HCT116 (cell line): ENCODE measurements around the gene LGI2. TPM values are rescaled to one million over a fixed set of nuclear protein-coding genes. Genes with fewer than 3 reads are reported as not detected.

Experiments
- ATAC-seq: fragments of 200-7000 bp; cut with Tn5 transposase; 2 replicates; pipeline ENCODE4 v1.9.1; 2020; ENCODE audit warnings: mild to moderate bottlenecking, moderate library complexity
- BruUV-seq: library from RNA; stranded (reverse); fragments of 400-500 nt; replicated peaks from 2 replicates; lab custom pipeline; 2021; lab: Mats Ljungman, UMichigan
- CTCF ChIA-PET: fragments of 300-600 bp; sonication (Branson Sonifier 250); formaldehyde crosslinking; loops from one replicate; lab custom pipeline; 2021; ENCODE audit warnings: antibody characterized with exemption; lab: Charles Lee
- POLR2A ChIA-PET: fragments of 300-600, 350-600 bp; sonication (Branson Sonifier 250); formaldehyde crosslinking; loops from one replicate; lab custom pipeline; 2021; ENCODE audit warnings: antibody characterized with exemption; lab: Charles Lee
- RAD21 ChIA-PET, 2 experiments: fragments of 300-600 bp; sonication (Branson Sonifier 250); formaldehyde crosslinking; loops; one replicate each; lab custom pipeline; 2023; ENCODE audit warnings: low total read pairs in 2 of 2; ENCODE audit not compliant: uncharacterized antibody in 2 of 2, unreplicated experiment in 2 of 2, low non-redundant PET in 1 of 2; lab: Charles Lee
- DNase-seq: peaks from one replicate; pipeline ENCODE4 v3.0.0-alpha.2; 2010; ENCODE audit warnings: low read depth, low spot score
- H2AFZ ChIP-seq: fragments of 200-600 bp; shearing (Covaris generic), sonication (generic); 2 replicates; pipeline ENCODE4 v1.6.1; 2017; ENCODE audit warnings: low read depth, mixed run types, mixed read lengths, antibody characterized with exemption, low read length; ENCODE audit not compliant: poor library complexity, severe bottlenecking
- H3K27ac ChIP-seq: 2 replicates; pipeline ENCODE4 v1.5.1; 2012; ENCODE audit warnings: low read depth, low read length
- H3K27me3 ChIP-seq: fragments of 200-600 bp; sonication (generic); 2 replicates; pipeline ENCODE4 v1.6.1; 2016; ENCODE audit warnings: mixed run types, low read length, mixed read lengths; ENCODE audit not compliant: insufficient read depth
- H3K36me3 ChIP-seq, 2 experiments: fragments of 200-500 bp in 1 of 2; fragments of 200-600 bp in 1 of 2; sonication (Bioruptor generic) in 1 of 2; sonication (generic) in 1 of 2; 2 replicates each; pipeline versions ENCODE4 v1.5.1 to v1.6.1; 2014 to 2016; ENCODE audit warnings: low read length in 2 of 2, inconsistent platforms in 1 of 2, mixed read lengths in 1 of 2, mixed run types in 1 of 2; ENCODE audit not compliant: insufficient read depth in 2 of 2, control insufficient read depth in 1 of 2
- H3K4me1 ChIP-seq, 2 experiments: fragments of 200-600 bp in 1 of 2; sonication (generic) in 1 of 2; 2 replicates each; pipeline versions ENCODE4 v1.5.1 to v1.6.1; 2012 to 2017; ENCODE audit warnings: low read length in 2 of 2, inconsistent platforms in 1 of 2, mild to moderate bottlenecking in 1 of 2, mixed read lengths in 1 of 2, mixed run types in 1 of 2, moderate library complexity in 1 of 2; ENCODE audit not compliant: insufficient read depth in 2 of 2, control insufficient read depth in 1 of 2
- H3K4me2 ChIP-seq: fragments of 200-600 bp; sonication (generic); 2 replicates; pipeline ENCODE4 v1.6.1; 2017; ENCODE audit warnings: mixed run types, low read length, mixed read lengths
- H3K4me3 ChIP-seq, 2 experiments: fragments of 200-600 bp in 1 of 2; sonication (generic) in 1 of 2; replicated peaks in 1 of 2; 2 replicates each; pipeline ENCODE4 v1.5.1; 2011 to 2016; ENCODE audit warnings: low read length in 2 of 2, control low read depth in 1 of 2, low read depth in 1 of 2, mild to moderate bottlenecking in 1 of 2, mixed read lengths in 1 of 2, mixed run types in 1 of 2
- H3K79me2 ChIP-seq: fragments of 200-600 bp; sonication (generic); 2 replicates; pipeline ENCODE4 v1.6.1; 2017; ENCODE audit warnings: mild to moderate bottlenecking, mixed run types, low read length, moderate library complexity, mixed read lengths; ENCODE audit not compliant: insufficient read depth
- H3K9ac ChIP-seq: fragments of 200-600 bp; sonication (generic); 2 replicates; pipeline ENCODE4 v1.6.1; 2016; ENCODE audit warnings: low read length, mixed read lengths
- H3K9me2 ChIP-seq: fragments of 200-600 bp; sonication (generic), shearing (Covaris generic); 2 replicates; pipeline ENCODE4 v1.6.1; 2017; ENCODE audit warnings: mixed run types, mild to moderate bottlenecking, moderate library complexity; ENCODE audit not compliant: insufficient read depth
- H3K9me3 ChIP-seq, 2 experiments: fragments of 200-500 bp in 1 of 2; fragments of 200-600 bp in 1 of 2; sonication (Bioruptor generic) in 1 of 2; sonication (generic) in 1 of 2; 2 replicates each; pipeline ENCODE4 v1.6.1; 2014 to 2017; ENCODE audit warnings: low read length in 2 of 2, mixed read lengths in 2 of 2, inconsistent platforms in 1 of 2, low read depth in 1 of 2, mild to moderate bottlenecking in 1 of 2, mixed run types in 1 of 2, moderate library complexity in 1 of 2; ENCODE audit not compliant: control insufficient read depth in 1 of 2, insufficient read depth in 1 of 2
- H4K20me1 ChIP-seq: fragments of 200-600 bp; sonication (generic), shearing (Covaris generic); 2 replicates; pipeline ENCODE4 v1.6.1; 2017; ENCODE audit warnings: mixed run types, mild to moderate bottlenecking, moderate library complexity; ENCODE audit not compliant: insufficient read depth
- ATF3 ChIP-seq: IDR thresholded peaks from 2 replicates; pipeline ENCODE4 v1.6.1; 2012
- EGR1 ChIP-seq: IDR thresholded peaks from 2 replicates; pipeline ENCODE4 v1.6.1; 2012; ENCODE audit warnings: low read depth
- ELF1 ChIP-seq: IDR thresholded peaks from 2 replicates; pipeline ENCODE4 v1.6.1; 2012; ENCODE audit warnings: low read depth, borderline replicate concordance
- EZH2 ChIP-seq: fragments of 200-600 bp; sonication (generic); IDR thresholded peaks from 2 replicates; pipeline ENCODE4 v1.6.1; 2017; ENCODE audit warnings: antibody characterized with exemption, mixed run types
- EZH2phosphoT487 ChIP-seq: fragments of 200-600 bp; IDR thresholded peaks from 2 replicates; pipeline ENCODE4 v1.6.1; 2018; ENCODE audit warnings: antibody characterized with exemption, borderline replicate concordance
- JUND ChIP-seq: IDR thresholded peaks from 2 replicates; pipeline ENCODE4 v1.6.1; 2012
- MAX ChIP-seq: IDR thresholded peaks from 2 replicates; pipeline ENCODE4 v1.6.1; 2012
- POLR2A ChIP-seq: IDR thresholded peaks from 2 replicates; pipeline ENCODE4 v1.7.0; 2011; ENCODE audit warnings: borderline replicate concordance; ENCODE audit not compliant: insufficient read depth, insufficient read length; ENCODE audit errors: extremely low read depth
- POLR2AphosphoS5 ChIP-seq: IDR thresholded peaks from 2 replicates; pipeline ENCODE4 v1.6.1; 2011; ENCODE audit warnings: mild to moderate bottlenecking, low read depth, low read length, moderate library complexity
- RAD21 ChIP-seq: IDR thresholded peaks from 2 replicates; pipeline ENCODE4 v1.6.1; 2012; ENCODE audit warnings: low read depth, mild to moderate bottlenecking
- REST ChIP-seq: IDR thresholded peaks from 2 replicates; pipeline ENCODE4 v1.6.1; 2012; ENCODE audit warnings: low read depth
- SP1 ChIP-seq: IDR thresholded peaks from 2 replicates; pipeline ENCODE4 v1.6.1; 2012; ENCODE audit warnings: low read depth
- SRF ChIP-seq: IDR thresholded peaks from 2 replicates; pipeline ENCODE4 v1.6.1; 2012; ENCODE audit warnings: low read depth
- TCF7L2 ChIP-seq: IDR thresholded peaks from 2 replicates; pipeline ENCODE4 v1.7.0; 2011; ENCODE audit warnings: borderline replicate concordance, inconsistent platforms; ENCODE audit not compliant: insufficient read depth, insufficient read length; ENCODE audit errors: extremely low read depth
- YY1 ChIP-seq: IDR thresholded peaks from 2 replicates; pipeline ENCODE4 v1.6.1; 2011; ENCODE audit warnings: low read length, low read depth, moderate library complexity, mild to moderate bottlenecking; ENCODE audit not compliant: insufficient replicate concordance; ENCODE audit errors: extremely low read depth
- ZBTB33 ChIP-seq: IDR thresholded peaks from 2 replicates; pipeline ENCODE4 v1.6.1; 2011; ENCODE audit warnings: mild to moderate bottlenecking, low read length, moderate library complexity; ENCODE audit not compliant: insufficient replicate concordance; ENCODE audit errors: extremely low read depth
- ZNF274 ChIP-seq: fragments of 200-500 bp; sonication (Bioruptor generic); IDR thresholded peaks from 2 replicates; pipeline ENCODE4 v1.6.1; 2014; ENCODE audit warnings: mild to moderate bottlenecking, low read depth, low read length, inconsistent platforms
- intact Hi-C: fragments of 100-400 bp; cut with micrococcal nuclease; formaldehyde crosslinking; loops from 2 replicates; pipeline ENCODE4 v1.10.0; 2022
- total RNA-seq: library from RNA; stranded (reverse); gene quantifications from one replicate; pipeline ENCODE4 v1.2.1, GENCODE V29; 2021; ENCODE audit not compliant: unreplicated experiment

LGI2 gene
- total RNA-seq, 1 experiment from 2014 or later: not detected

GRCh38 chr4:24999392-25000089 lies 31.2 kb downstream of the LGI2 start:
- Histone ChIP-seq H3K27me3 (peaks cover 23% of the 10 kb centered on the region; the same call in 1 of the 2 replicates), H3K36me3 (no peaks in the 10 kb centered on the region), H3K4me2 (no peak overlapping the region), H3K9ac (no peak overlapping the region), H3K9me2 (no peaks in the 10 kb centered on the region), H3K79me2 (no peaks in the 10 kb centered on the region), H3K9me3 (no peaks in the 10 kb centered on the region), H3K4me3 (no peak overlapping the region), H3K4me1 (no peaks in the 10 kb centered on the region), H3K27ac (no peak overlapping the region), H2AFZ (no peak overlapping the region), H4K20me1 (no peaks in the 10 kb centered on the region)
- DNase-seq: no peak
- TF ChIP-seq YY1: no peak
- no peak for TF ChIP-seq JUND
- no peak for TF ChIP-seq SP1
- no peak for TF ChIP-seq EGR1
- TF ChIP-seq POLR2AphosphoS5: no peak
- TF ChIP-seq EZH2phosphoT487: no peak
- TF ChIP-seq EZH2: no peak
- TF ChIP-seq ZNF274: no peak
- no peak for TF ChIP-seq ZBTB33
- no peak for TF ChIP-seq SRF
- no peak for TF ChIP-seq REST
- no peak for TF ChIP-seq RAD21
- no peak for TF ChIP-seq POLR2A
- TF ChIP-seq ATF3: no peak
- TF ChIP-seq MAX: no peak
- no peak for TF ChIP-seq ELF1
- no peak for TF ChIP-seq TCF7L2
- ChIA-PET CTCF (no interaction called here), RAD21 (no interaction called here), POLR2A (no interaction called here)
- intact Hi-C loops: no loop called here
- ATAC-seq: no peak
- no TSS peak for BruUV-seq
